ENCODE measurements around the gene NECAP2.

DNA sequence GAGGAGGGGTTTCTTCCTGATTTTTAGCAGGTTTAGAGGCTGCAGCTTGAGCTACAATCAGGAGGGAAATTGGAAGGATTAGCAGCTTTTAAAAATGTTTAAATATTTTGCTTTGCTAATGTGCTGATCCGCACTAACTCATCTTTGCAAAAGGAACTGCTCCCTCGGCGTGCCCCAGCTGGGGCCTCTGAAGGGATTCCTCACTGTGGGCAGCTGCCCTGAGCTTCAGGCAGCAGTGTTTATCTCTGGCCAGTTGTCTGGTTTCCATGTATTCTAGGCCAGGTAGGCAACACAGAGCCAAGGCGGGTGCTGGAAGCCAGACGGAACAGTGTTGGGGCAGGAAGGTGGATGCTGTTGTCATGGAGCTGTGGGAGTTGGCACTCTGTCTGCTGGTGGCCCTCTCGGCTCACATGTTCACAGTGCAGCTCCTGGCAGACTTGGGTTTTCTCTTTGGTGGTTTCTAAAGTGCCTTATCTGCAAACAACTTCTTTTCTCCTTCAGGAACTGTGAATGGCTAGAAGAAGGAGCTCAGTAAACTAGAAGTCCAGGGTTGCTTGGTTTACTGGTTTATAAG is 18.9 kb downstream of the NECAP2 start:
- TF ChIP-seq EP300 (IDR thresholded peaks at IDR 0.05) (no peak), POLR2AphosphoS5 (IDR thresholded peaks at IDR 0.05) (no peak), POLR2A (IDR thresholded peaks at IDR 0.05) (no peak)
- TF ChIP-seq, protein P1, sequence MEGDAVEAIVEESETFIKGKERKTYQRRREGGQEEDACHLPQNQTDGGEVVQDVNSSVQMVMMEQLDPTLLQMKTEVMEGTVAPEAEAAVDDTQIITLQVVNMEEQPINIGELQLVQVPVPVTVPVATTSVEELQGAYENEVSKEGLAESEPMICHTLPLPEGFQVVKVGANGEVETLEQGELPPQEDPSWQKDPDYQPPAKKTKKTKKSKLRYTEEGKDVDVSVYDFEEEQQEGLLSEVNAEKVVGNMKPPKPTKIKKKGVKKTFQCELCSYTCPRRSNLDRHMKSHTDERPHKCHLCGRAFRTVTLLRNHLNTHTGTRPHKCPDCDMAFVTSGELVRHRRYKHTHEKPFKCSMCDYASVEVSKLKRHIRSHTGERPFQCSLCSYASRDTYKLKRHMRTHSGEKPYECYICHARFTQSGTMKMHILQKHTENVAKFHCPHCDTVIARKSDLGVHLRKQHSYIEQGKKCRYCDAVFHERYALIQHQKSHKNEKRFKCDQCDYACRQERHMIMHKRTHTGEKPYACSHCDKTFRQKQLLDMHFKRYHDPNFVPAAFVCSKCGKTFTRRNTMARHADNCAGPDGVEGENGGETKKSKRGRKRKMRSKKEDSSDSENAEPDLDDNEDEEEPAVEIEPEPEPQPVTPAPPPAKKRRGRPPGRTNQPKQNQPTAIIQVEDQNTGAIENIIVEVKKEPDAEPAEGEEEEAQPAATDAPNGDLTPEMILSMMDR (IDR thresholded peaks at IDR 0.05), result no peak
